GM12878 (cell line): ENCODE results near the gene TK2. TPM values are rescaled to one million over a fixed set of nuclear protein-coding genes. Genes with fewer than 3 reads are reported as not detected.

ENCODE experiments used
- ASH2L ChIP-seq: fragments of 300-600, 200-600 bp; sonication (generic); IDR thresholded peaks from 2 replicates; pipeline ENCODE4 v1.6.1; 2017; ENCODE audit warnings: low read depth, mild to moderate bottlenecking, borderline replicate concordance
- ATF7 ChIP-seq: fragments of 450-650 bp; IDR thresholded peaks from 2 replicates; pipeline ENCODE4 v1.6.1; 2016; ENCODE audit warnings: low read depth, mild to moderate bottlenecking
- CBX3 ChIP-seq: fragments of 200-600 bp; sonication (generic); IDR thresholded peaks from 2 replicates; pipeline ENCODE4 v1.6.1; 2016; ENCODE audit warnings: low read depth, borderline replicate concordance
- CHD2 ChIP-seq: IDR thresholded peaks from 2 replicates; pipeline ENCODE4 v1.6.1; 2011; ENCODE audit warnings: low read depth, low read length, improper control_type of control experiment, borderline replicate concordance
- E4F1 ChIP-seq: fragments of 450-650 bp; IDR thresholded peaks from 2 replicates; pipeline ENCODE4 v1.6.1; 2018; ENCODE audit warnings: borderline replicate concordance, mild to moderate bottlenecking; ENCODE audit not compliant: partially characterized antibody
- EGR1 ChIP-seq, 2 experiments: IDR thresholded peaks; 1 replicate in 1 of 2; 2 replicates in 1 of 2; pipeline ENCODE4 v1.6.1; 2011 to 2012; ENCODE audit warnings: low read depth in 2 of 2, low read length in 2 of 2, borderline replicate concordance in 1 of 2, mild to moderate bottlenecking in 1 of 2, moderate library complexity in 1 of 2
- EP300 ChIP-seq, 2 experiments: fragments of 150-350 bp in 1 of 2; IDR thresholded peaks; 2 replicates each; pipeline ENCODE4 v1.6.1; 2011 to 2012; ENCODE audit warnings: low read depth in 2 of 2, low read length in 2 of 2, borderline replicate concordance in 1 of 2, improper control_type of control experiment in 1 of 2, inconsistent platforms in 1 of 2; ENCODE audit not compliant: control insufficient read depth in 1 of 2
- FOXK2 ChIP-seq: fragments of 450-650 bp; IDR thresholded peaks from 2 replicates; pipeline ENCODE4 v1.6.1; 2017; ENCODE audit warnings: mild to moderate bottlenecking, moderate library complexity
- GATAD2B ChIP-seq: fragments of 450-650 bp; conservative IDR thresholded peaks from 2 replicates; pipeline ENCODE4 v1.6.1; 2017; ENCODE audit warnings: low read depth, mild to moderate bottlenecking, moderate library complexity
- HDGF ChIP-seq: fragments of 450-650 bp; IDR thresholded peaks from 2 replicates; pipeline ENCODE4 v1.6.1; 2016; ENCODE audit warnings: antibody characterized with exemption
- IKZF2 ChIP-seq, 2 experiments: fragments of 450-650 bp; IDR thresholded peaks; 2 replicates each; pipeline ENCODE4 v1.6.1; 2017; ENCODE audit warnings: mild to moderate bottlenecking in 2 of 2, moderate library complexity in 2 of 2
- IRF4 ChIP-seq: IDR thresholded peaks from 2 replicates; pipeline ENCODE4 v1.6.1; 2011; ENCODE audit warnings: low read depth, low read length
- JUND ChIP-seq: IDR thresholded peaks from 2 replicates; pipeline ENCODE4 v1.6.1; 2012; ENCODE audit warnings: low read depth, mild to moderate bottlenecking, low read length, improper control_type of control experiment, moderate library complexity
- MTA3 ChIP-seq: IDR thresholded peaks from 2 replicates; pipeline ENCODE4 v1.6.1; 2012; ENCODE audit warnings: low read length, inconsistent platforms, borderline replicate concordance
- MYC ChIP-seq: IDR thresholded peaks from 2 replicates; pipeline ENCODE4 v1.6.1; 2011; ENCODE audit warnings: mild to moderate bottlenecking, low read length, moderate library complexity, inconsistent platforms; ENCODE audit not compliant: insufficient read depth, insufficient replicate concordance, insufficient read length, severe bottlenecking
- NR2C2 ChIP-seq: IDR thresholded peaks from 2 replicates; pipeline ENCODE4 v1.6.1; 2011; ENCODE audit warnings: borderline replicate concordance, low read depth; ENCODE audit not compliant: control insufficient read depth, insufficient read length
- NR2F1 ChIP-seq: fragments of 450-650 bp; conservative IDR thresholded peaks from 2 replicates; pipeline ENCODE4 v1.6.1; 2017; ENCODE audit warnings: mild to moderate bottlenecking
- PAX8 ChIP-seq: fragments of 450-650 bp; IDR thresholded peaks from 2 replicates; pipeline ENCODE4 v1.6.1; 2017; ENCODE audit warnings: mild to moderate bottlenecking, moderate library complexity
- PML ChIP-seq: IDR thresholded peaks from 2 replicates; pipeline ENCODE4 v1.6.1; 2012; ENCODE audit warnings: low read length, inconsistent platforms
- RAD21 ChIP-seq: IDR thresholded peaks from 2 replicates; pipeline ENCODE4 v1.6.1; 2011; ENCODE audit warnings: mild to moderate bottlenecking, low read depth, low read length, moderate library complexity; ENCODE audit not compliant: insufficient read depth
- RCOR1 ChIP-seq: conservative IDR thresholded peaks from 2 replicates; pipeline ENCODE4 v1.6.1; 2012; ENCODE audit warnings: low read depth, low read length, improper control_type of control experiment
- RUNX3 ChIP-seq: IDR thresholded peaks from 2 replicates; pipeline ENCODE4 v1.6.1; 2012; ENCODE audit warnings: low read length, inconsistent platforms
- SIX5 ChIP-seq: IDR thresholded peaks from 2 replicates; pipeline ENCODE4 v1.6.1; 2011; ENCODE audit warnings: mild to moderate bottlenecking, low read depth, low read length, moderate library complexity; ENCODE audit not compliant: severe bottlenecking
- SMAD1 ChIP-seq: fragments of 450-650 bp; IDR thresholded peaks from 2 replicates; pipeline ENCODE4 v1.6.1; 2018; ENCODE audit warnings: mild to moderate bottlenecking, low read depth; ENCODE audit not compliant: partially characterized antibody
- SPI1 ChIP-seq: IDR thresholded peaks from 2 replicates; pipeline ENCODE4 v1.6.1; 2011; ENCODE audit warnings: low read depth, mild to moderate bottlenecking, low read length, moderate library complexity, borderline replicate concordance; ENCODE audit not compliant: insufficient read depth
- TAF1 ChIP-seq: IDR thresholded peaks from 2 replicates; pipeline ENCODE4 v1.6.1; 2011; ENCODE audit warnings: mild to moderate bottlenecking, low read depth, low read length, borderline replicate concordance
- TBL1XR1 ChIP-seq: IDR thresholded peaks from 2 replicates; pipeline ENCODE4 v1.6.1; 2012; ENCODE audit warnings: low read depth, low read length, improper control_type of control experiment
- ZNF24 ChIP-seq: fragments of 450-650 bp; IDR thresholded peaks from 2 replicates; pipeline ENCODE4 v1.6.1; 2017; ENCODE audit warnings: antibody characterized with exemption, mild to moderate bottlenecking
- ZNF384 ChIP-seq: IDR thresholded peaks from 2 replicates; pipeline ENCODE4 v1.6.1; 2012; ENCODE audit warnings: low read depth, mild to moderate bottlenecking, low read length, improper control_type of control experiment, borderline replicate concordance
- polyA plus RNA-seq, 11 experiments: library from polyadenylated mRNA; depleted of rRNA in 4 of 11; unstranded in 6 of 11; stranded (reverse) in 5 of 11; fragments of >200 nt; fragmentation: Nextera tagmentation in 4 of 11; fragmentation: Illumina TruSeq in 1 of 11; extraction: Ambion mirVana in 4 of 11; extraction: Trizol in 1 of 11; gene quantifications; 1 replicate in 1 of 11; 2 replicates in 10 of 11; pipeline versions ENCODE4 v1.2.1 to v1.2.3, GENCODE V29; 2011 to 2016; ENCODE audit warnings: inconsistent platforms in 2 of 11, missing spikeins in 2 of 11, low read depth in 1 of 11
- total RNA-seq, 4 experiments: library from RNA; depleted of rRNA in 3 of 4; stranded (reverse); fragments of >200 nt in 3 of 4; fragmentation: Illumina TruSeq in 1 of 4; extraction: Trizol in 1 of 4; gene quantifications; 2 replicates each; pipeline versions ENCODE4 v1.2.1 to v1.2.3, GENCODE V29; 2013 to 2021

Gene TK2
- total and polyA plus RNA-seq, 10 of the 15 experiments (the other 5 are each of a cell fraction or from before 2014, with no cell fraction given) = 1.3 to 12.4 (median 3.0) TPM

- TF ChIP-seq EP300 (IDR thresholded peaks at IDR 0.05; ENCODE audit: borderline replicate concordance in 1 of 2, control insufficient read depth in 1 of 2, low read depth in 2 of 2, low read length in 2 of 2) = peak; percentile 76 to 93
- TF ChIP-seq TAF1 = peak; percentile 36; the same call in 1 of the 2 replicates
- TF ChIP-seq E4F1 = peak; percentile 47
- TF ChIP-seq CBX3 = no peak
- peak; percentile 90 for TF ChIP-seq NR2F1
- 0 out of 2 replicates have a peak, but pooled peaks have one; percentile 58 for TF ChIP-seq RCOR1
- TF ChIP-seq RUNX3 = peak; percentile 99
- no peak for TF ChIP-seq PML
- peak; percentile 100 for TF ChIP-seq SPI1
- peak; percentile 94 for TF ChIP-seq IRF4
- TF ChIP-seq MYC = no peak
- TF ChIP-seq FOXK2 = no peak
- peak; percentile 72 for TF ChIP-seq ATF7
- TF ChIP-seq TBL1XR1 = peak; percentile 84; the same call in 1 of the 2 replicates
- TF ChIP-seq EGR1 (IDR thresholded peaks at IDR 0.05; ENCODE audit: borderline replicate concordance in 1 of 2, low read depth in 2 of 2, low read length in 2 of 2) = peak in 1 of 2 experiments; percentile 46; a peak in 1 of 3 replicates
- 0 out of 2 replicates have a peak, but pooled peaks have one; percentile 4 for TF ChIP-seq RAD21
- no peak for TF ChIP-seq ZNF24
- peak; percentile 93 for TF ChIP-seq GATAD2B
- peak; percentile 99 to 100 for TF ChIP-seq IKZF2 (IDR thresholded peaks at IDR 0.05)
- no peak for TF ChIP-seq JUND
- TF ChIP-seq CHD2 = peak; percentile 58
- no peak for TF ChIP-seq SMAD1
- no peak for TF ChIP-seq HDGF
- TF ChIP-seq SIX5 = no peak
- no peak for TF ChIP-seq ASH2L
- TF ChIP-seq ZNF384 = no peak
- no peak for TF ChIP-seq NR2C2
- TF ChIP-seq MTA3 = no peak; the same call in 1 of the 2 replicates
- no peak for TF ChIP-seq PAX8
Measured at GRCh38 chr16:66524601-66525164, 25.2 kb downstream of the TK2 start (continued).
